ENCODE data around the gene PSMC4.

Gene PSMC4

DNA sequence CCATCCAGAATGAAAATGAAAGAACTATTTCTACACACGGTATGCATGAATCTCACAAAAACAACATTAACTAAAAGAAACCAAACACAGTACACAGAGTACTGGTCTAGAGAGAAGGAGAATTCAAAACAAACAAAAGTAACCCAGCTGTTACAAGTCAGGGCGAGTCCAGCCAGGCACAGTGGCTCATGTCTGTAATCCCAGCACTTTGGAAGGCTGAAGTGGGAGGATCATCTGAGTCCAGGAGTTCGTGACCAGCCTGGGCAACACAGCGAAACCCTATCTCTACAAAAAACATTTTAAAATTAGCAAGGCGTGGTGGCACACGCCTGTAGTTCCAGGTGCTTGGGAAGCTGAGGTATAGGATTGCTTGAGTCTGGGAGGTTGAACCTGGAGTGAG lies 1.7 kb upstream of the PSMC4 start:
- TF ChIP-seq, protein P1, sequence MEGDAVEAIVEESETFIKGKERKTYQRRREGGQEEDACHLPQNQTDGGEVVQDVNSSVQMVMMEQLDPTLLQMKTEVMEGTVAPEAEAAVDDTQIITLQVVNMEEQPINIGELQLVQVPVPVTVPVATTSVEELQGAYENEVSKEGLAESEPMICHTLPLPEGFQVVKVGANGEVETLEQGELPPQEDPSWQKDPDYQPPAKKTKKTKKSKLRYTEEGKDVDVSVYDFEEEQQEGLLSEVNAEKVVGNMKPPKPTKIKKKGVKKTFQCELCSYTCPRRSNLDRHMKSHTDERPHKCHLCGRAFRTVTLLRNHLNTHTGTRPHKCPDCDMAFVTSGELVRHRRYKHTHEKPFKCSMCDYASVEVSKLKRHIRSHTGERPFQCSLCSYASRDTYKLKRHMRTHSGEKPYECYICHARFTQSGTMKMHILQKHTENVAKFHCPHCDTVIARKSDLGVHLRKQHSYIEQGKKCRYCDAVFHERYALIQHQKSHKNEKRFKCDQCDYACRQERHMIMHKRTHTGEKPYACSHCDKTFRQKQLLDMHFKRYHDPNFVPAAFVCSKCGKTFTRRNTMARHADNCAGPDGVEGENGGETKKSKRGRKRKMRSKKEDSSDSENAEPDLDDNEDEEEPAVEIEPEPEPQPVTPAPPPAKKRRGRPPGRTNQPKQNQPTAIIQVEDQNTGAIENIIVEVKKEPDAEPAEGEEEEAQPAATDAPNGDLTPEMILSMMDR (IDR thresholded peaks at IDR 0.05; ENCODE audit: borderline replicate concordance, insufficient read depth, low read depth, low read length): no peak

DNA sequence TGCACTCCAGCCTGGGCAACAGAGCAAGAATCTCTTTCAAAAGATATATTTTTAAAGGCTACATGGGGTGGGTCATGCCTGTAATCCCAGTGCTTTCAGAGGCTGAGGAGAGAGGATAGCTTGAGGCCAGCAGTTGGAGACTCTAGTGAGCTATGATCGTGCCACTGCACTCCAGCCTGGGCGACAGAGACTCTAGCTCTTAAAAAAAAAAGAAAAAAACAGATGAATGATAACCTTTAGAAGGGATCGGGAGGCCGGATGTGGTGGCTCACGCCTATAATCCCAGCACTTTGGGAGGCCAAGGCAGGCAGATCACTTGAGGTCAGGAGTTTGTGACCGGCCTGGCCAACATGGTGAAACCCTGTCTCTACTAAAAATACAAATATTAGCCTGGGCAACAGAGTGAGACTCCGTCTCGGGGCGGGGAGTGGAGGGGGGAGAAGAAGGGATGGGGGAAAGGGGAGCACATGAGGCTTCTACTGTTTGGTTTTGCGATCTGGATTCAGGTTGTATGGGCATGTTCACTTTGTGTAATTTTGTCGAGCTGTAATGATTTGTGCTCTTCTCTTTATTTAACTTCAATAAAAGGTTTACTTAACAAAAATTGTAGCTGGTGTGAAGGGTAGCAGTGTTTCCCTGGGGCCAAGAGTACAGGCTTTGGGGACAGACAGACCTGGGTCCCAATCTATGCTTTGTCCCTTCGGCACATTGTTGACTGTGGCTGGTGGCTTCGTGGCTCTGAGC lies 1.1 kb upstream of the PSMC4 start:
- peak overlapping the region; percentile 74 for H3K4me3 ChIP-seq (ENCODE audit: low read depth, low read length)
- TF ChIP-seq, protein P1 (IDR thresholded peaks at IDR 0.05; ENCODE audit: borderline replicate concordance, insufficient read depth, low read depth, low read length): no peak

More for the DNA sequence above, 1.7 kb upstream of the PSMC4 start:
- no peak overlapping the region for H3K4me3 ChIP-seq (ENCODE audit: low read depth, low read length)

DNA sequence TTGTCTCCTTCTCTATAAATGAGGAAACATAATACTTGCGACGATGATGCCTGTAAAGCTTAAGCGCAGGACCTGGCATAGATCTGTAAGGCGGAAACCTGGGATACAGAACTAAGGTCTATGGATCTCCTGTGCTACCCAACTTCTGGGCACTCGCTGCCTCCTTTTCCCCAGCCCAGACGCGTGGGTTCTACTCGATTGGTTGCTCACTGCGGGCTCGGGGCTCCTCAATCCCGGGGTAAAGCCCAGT lies 615 bp upstream of the PSMC4 start:
- TF ChIP-seq, protein P1 (IDR thresholded peaks at IDR 0.05; ENCODE audit: borderline replicate concordance, insufficient read depth, low read depth, low read length): no peak
- H3K4me3 ChIP-seq (ENCODE audit: low read depth, low read length): peak overlapping the region; percentile 74

DNA sequence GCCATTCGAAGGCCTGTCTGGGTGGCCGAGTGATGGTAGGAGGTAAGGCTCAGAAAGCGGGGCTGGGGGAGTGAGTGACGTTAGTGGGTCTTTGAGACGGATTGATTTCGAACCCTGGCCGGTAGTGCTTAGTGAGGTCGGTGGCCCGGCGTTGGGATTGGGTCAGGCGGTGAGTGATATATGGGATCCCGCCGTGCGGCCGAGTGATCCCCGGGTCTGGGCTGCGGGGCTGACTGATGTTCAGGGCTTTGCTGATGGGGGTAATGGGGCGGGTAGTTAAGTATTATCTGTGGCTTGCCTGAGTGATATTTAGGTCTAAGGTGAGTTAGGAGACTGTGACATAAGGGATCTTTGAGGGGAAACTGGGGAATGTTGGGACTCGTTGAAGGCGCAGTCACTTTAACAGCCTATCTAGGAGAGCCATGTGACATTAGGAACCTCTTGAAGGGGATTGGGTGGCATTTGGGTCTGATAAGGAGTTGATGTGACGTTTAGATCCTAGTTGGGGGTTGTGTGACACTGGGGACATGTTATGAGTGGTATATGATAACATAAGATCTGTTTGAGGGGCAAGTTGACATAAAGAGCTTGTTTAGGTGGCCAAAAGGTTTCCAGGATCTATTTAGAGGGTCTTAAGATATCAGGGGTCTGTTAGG lies 543 bp downstream of the PSMC4 start:
- H3K4me3 ChIP-seq (ENCODE audit: low read depth, low read length): peak overlapping the region; percentile 83
- TF ChIP-seq, protein P1 (IDR thresholded peaks at IDR 0.05; ENCODE audit: borderline replicate concordance, insufficient read depth, low read depth, low read length): no peak

DNA sequence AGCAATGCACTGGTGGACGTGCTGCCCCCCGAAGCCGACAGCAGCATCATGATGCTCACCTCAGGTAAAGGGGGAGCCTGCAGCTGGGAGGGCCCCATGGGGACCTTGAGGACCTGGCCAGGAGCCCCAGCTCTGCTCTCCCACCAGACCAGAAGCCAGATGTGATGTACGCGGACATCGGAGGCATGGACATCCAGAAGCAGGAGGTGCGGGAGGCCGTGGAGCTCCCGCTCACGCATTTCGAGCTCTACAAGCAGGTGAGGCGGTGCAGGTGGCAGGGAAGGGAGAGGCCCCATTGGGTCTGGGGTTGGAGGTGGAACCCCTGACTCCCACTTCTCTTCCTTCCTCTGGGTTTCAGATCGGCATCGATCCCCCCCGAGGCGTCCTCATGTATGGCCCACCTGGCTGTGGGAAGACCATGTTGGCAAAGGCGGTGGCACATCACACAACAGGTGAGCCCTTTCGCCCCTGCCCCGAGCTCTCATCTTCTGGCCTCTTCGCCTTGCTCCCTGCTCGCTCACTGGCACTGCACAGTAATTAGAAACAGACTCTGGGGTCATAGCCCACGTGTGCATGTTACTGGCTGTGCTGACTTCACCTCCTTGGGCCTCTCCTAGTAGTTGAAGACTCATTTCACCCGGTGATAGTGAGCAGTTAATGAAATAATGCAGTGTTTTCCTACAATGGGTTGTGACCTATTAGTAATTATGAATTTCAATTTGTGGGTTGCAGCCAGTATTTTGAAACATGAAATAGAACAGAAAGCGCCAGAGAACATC lies 3.6 kb downstream of the PSMC4 start:
- TF ChIP-seq, protein P1 (IDR thresholded peaks at IDR 0.05; ENCODE audit: borderline replicate concordance, insufficient read depth, low read depth, low read length): no peak
- H3K4me3 ChIP-seq (ENCODE audit: low read depth, low read length): no peak overlapping the region

DNA sequence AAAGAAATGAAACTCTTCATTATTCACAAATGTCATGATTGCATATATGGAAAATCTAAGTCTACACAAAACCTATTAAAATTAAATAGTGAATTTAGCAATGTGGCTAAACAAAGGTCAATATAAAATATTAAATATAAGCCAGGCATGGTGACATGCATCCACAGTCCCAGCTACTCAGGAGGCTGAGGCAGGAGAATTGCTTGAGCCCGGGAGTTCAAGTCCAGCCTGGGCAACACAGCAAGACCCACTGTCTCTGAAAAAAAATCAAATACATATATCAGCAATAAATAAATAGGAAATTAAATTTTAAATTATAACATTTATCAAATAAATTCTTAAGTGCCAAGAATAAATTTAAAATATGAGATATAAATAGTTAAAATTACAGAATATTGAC lies 11.9 kb downstream of the PSMC4 start:
- TF ChIP-seq, protein P1 (IDR thresholded peaks at IDR 0.05; ENCODE audit: borderline replicate concordance, insufficient read depth, low read depth, low read length): no peak

More for the DNA sequence above, 11.9 kb downstream of the PSMC4 start:
- H3K4me3 ChIP-seq (ENCODE audit: low read depth, low read length): no peak overlapping the region
